PFSK-1 (cell line): ENCODE measurements around the gene TNS3.

Experiments used
- FOXP2 ChIP-seq: optimal IDR thresholded peaks from 2 replicates; pipeline ENCODE3; 2011; ENCODE audit warnings: borderline replicate concordance, control low read depth, inconsistent platforms; ENCODE audit not compliant: insufficient read depth; ENCODE audit errors: extremely low read length, extremely low read depth
- POLR2AphosphoS5 ChIP-seq: IDR thresholded peaks from 2 replicates; pipeline ENCODE4 v1.6.1; 2012; ENCODE audit warnings: low read depth, mild to moderate bottlenecking, control low read depth, low read length, moderate library complexity
- REST ChIP-seq, 2 experiments: IDR thresholded peaks; 2 replicates each; pipeline versions ENCODE4 v1.6.1 to v1.8.0; 2011 to 2012; ENCODE audit warnings: low read depth in 2 of 2, low read length in 2 of 2, control low read depth in 1 of 2, inconsistent platforms in 1 of 2, mild to moderate bottlenecking in 1 of 2, moderate library complexity in 1 of 2; ENCODE audit not compliant: insufficient read depth in 1 of 2
- SIN3A ChIP-seq: IDR thresholded peaks from 2 replicates; pipeline ENCODE4 v1.6.1; 2012; ENCODE audit warnings: mild to moderate bottlenecking, low read length, moderate library complexity, borderline replicate concordance; ENCODE audit not compliant: insufficient read depth
- TAF1 ChIP-seq: IDR thresholded peaks from 2 replicates; pipeline ENCODE4 v1.6.1; 2012; ENCODE audit warnings: low read length, control low read depth, borderline replicate concordance; ENCODE audit not compliant: insufficient read depth

DNA sequence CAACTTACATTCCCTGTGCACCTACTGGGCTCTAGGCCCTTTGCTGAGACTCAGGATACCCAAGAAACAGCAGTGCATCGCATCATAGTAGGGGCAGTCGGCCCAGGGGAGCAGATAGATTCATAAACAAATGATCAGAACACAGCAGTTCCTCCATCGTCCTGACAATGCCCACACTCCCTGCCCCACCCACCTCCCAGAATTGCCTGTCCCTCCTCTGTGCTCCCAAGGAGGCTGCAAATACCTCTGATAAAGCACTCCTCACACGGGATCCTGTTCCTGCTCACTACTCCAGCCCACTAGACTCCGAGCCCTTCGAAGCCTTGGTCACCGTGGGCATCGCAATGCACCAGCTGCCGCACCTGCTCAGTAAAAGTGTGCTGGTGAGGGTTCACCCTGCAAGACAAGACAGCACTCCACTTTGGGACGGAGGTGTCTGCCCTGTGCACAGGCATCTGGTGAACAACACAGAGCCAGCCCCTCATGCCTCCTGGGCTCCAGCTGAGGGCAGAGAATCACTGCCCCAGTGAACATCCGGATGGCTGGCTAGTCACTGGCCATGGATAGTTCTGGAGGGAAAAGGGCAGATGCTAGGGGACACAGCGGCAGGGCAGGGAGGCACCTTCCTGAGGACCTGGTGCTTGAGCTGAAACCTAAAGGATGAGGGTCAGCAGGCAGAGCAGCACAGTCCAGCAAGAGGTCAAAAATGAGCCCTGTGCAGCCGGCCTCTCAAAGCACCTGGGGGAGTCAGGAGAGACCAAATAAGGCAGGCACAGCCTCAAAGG is 60.7 kb downstream of the TNS3 start:
- TF ChIP-seq FOXP2 (no peak), REST (IDR thresholded peaks at IDR 0.05; ENCODE audit: insufficient read depth in 1 of 2, low read depth in 2 of 2, low read length in 2 of 2) (no peak), POLR2AphosphoS5 (no peak), TAF1 (no peak), SIN3A (no peak)
